Activated CD4-positive, CD25-positive, alpha-beta regulatory T cell (primary cell): ENCODE data around the gene MAX.
A peak's percentile ranks its signal among the peaks of the same experiment; 100 is the strongest.

Experiments used
- DNase-seq, 4 experiments: peaks; one replicate each; lab custom pipeline; 2025; lab: John Stamatoyannopoulos, UW

The MAX gene

DNA sequence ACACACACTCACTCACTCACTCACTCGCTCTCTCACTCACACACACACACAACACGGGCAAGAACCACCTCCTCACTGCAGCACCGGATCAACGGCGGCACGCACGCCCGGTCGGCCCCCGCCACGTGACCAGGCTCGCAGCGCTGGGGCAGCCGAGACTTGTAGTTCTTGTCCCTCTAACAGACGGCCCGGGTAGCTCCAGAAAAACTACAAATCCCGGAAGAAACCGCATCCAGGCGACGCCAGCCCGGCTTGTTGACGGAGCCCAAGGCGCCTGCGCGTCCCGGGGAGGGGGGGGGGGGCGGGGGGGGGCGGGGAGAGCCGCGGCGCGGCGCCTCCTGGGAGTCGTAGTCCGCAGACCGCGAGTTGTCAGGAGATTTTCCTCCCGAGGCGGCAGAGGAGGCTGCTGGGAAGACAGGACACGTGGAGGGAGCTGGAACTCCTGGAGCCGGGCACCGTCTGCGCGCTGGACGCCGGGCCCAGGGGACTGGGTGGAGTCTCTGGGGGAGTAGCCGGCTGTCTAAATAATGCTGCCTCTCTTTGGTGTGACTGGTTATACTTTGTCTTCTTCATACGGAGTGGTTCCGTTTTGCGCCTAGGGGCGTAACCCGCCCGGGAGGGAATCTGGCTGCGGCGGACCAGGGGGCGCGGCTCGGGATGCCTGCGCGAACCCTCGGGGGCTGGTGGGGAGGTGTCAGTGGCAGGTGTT is at the start of gene MAX:
MAX (minus strand) TSS at position 77 of the 709 bp plus-strand sequence. CDS start 178 bp downstream, outside the sequence.
- peak; percentile 91 to 97 (median 96) for DNase-seq

DNA sequence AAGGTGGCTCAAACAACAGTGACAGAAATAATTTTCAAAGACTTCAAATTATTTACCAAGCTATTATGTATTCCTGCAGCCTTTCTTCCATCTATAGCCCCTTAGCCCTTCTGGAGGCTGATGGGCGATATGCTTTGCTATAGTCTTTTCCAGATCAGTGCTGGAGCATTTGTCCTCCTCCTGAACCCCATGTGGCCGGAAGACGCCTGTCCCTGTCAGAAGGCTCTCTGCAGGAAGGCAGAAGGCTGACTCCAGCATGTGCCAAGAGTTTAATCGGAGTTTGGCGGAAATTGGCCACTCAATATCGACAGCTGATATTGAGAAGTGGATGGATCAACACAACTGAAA is 49.3 kb upstream of the MAX start:
- no peak for DNase-seq

DNA sequence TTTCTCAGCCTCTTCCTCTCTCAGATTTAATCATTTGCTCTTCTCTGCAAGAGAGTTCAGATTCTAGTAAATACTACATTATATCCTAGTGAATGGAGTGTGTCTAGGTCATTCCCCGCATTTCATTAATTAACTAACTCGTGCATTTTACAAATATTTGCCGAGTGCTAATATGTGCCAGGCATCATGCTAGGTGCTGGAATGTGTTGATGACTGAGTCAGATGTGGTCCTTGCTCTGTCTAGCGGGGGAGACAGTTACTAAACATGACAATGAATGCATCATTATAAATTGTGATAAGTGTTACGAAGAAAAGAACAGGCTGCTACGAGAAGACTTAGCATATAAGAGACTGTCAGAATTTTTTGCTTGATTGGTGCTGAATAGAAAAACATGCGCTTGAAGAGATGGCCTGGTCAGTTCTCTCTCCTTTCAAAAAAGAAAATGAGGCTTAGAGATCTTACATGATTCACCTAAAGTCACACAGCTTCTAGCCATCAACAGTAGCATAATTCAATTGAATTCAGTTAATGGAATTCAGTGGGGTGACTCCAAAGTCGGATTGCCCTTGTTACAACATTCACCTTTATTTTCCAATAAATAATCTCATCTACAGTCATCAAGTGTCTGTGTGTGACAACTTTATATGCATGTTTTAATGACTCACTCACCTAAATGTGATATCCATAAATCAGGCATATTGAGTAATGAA is 48.7 kb upstream of the MAX start:
- DNase-seq: no peak

DNA sequence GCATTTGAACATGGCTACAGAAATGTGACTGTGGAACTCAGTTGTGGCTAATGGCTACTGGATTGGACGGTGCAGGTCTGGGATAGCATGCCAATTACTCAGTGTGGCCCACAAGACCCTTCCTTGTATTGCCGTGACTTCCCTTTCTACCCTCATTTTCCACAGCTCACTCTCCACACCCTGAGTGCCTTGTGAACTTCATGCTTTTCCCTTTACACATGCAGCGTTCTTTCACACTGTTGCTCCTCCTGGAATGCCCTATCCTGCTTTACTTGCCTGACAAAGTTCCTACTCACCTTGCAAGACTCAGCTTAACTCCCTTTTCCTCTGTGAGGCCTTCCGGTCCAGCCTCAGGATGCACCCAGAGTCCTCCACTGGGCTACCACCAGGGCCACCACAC is 46.8 kb upstream of the MAX start:
- DNase-seq: no peak

GRCh38 chr14:65144170-65144569 is 41.9 kb upstream of the MAX start:
- DNase-seq: no peak

DNA sequence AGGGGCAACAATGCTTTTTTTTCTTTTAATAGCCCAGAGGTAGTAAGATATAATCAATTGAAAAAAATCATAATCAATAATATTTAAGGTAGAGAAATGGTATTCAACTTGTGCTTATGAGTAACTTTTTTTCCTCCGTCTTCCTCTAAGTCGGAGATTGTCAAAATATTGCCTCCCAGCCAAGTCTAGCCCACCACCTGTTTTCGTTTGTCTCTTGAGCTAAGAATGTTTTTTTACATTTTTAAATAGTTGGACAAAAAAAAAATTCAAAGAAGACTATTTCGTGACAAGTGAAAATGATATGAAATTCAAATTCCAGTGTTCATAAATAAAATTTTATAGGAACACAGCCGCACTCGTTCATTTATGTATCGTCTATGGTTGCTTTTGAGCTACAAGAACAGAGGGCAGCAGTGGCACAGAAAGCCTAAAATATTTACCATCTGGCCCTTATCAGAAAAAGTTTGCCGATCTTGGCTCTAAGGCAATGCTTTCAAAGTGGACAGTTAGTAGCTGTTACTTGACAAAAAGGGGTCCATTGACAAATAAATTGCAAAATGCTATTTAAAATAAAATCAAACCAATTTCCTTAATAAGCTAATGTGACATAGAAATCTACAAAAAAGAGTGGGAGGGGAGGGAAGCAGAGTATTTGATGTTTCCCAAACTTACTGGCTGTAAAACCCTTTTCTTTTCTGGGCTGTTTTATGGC is 40.8 kb upstream of the MAX start:
- DNase-seq: no peak

DNA sequence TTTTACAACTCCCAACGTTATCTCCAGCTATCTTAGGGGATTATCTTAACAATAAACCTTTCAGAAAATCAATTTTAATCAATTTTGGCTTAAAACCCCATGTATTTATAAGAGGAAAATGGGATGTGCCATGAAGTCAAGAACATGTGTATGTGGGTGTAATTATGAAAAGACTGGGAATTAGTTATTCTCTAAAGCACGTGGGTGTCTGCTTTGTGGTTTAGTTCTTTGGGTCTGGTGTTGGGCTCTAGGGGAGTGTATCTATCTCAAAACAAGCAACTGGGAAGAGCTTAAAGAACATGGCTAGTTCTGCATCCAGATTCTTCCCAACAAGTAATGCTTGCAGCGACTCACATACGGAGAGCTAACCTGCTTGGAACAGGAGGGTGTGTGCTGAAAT is 40.1 kb upstream of the MAX start:
- DNase-seq: no peak

GRCh38 chr14:65141523-65141922 is 39.2 kb upstream of the MAX start:
- DNase-seq: no peak

GRCh38 chr14:65137648-65138307 is 35.5 kb upstream of the MAX start:
- no peak for DNase-seq

GRCh38 chr14:65134651-65135579 is 32.6 kb upstream of the MAX start:
- no peak for DNase-seq

DNA sequence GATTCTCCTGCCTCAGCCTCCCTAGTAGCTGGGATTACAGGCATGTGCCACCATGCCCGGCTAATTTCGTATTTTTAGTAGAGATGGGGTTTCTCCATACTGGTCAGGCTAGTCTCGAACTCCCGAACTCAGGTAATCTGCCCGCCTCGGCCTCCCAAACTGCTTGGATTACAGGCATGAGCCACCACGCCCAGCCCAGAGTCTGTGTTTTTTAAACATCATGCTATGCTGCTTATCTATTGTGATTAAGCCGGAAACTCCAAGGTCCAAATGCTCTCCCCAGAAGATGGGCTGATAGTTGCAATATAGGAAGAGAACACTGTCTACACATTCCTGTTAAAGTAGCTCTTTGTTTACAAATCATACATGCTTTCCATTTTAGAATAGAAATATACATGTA is 30.5 kb upstream of the MAX start:
- no peak for DNase-seq

DNA sequence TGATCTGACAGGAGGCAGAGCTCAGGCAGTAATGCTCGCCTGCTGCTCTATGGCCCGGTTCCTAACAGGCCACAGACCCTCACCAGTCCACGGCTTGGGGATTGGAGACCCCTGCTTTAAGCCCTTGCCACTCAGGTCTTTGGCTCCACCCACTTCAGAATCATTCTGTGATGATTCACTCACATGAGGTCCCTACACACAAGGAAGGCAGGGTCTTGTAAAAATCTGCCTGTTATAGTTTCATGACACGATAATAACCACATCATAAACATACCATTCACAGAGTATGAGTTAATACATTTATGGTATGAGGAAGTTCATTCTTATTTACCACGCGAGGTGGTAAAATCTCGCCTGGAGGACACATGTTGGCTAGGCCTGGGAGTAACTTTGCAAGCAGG is 29.0 kb upstream of the MAX start:
- DNase-seq: no peak

DNA sequence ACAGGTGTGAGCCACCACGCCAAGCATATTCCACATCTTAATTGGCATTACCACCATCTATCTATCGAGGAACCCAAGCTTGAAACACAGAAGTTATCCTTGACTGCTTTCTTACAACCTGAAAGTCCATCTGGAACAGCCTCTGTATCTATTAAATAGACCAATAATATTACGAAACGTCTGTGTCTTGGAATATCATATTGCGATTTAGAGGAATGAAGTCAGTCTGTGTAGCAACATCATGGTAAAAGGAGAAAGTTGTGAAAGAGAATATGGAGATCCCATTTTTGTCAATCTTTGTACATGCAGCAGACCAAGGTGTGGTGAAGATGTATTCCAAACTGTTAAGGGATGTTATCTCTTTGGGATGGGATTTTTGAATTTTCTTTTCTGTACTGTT is 25.8 kb upstream of the MAX start:
- no peak for DNase-seq

DNA sequence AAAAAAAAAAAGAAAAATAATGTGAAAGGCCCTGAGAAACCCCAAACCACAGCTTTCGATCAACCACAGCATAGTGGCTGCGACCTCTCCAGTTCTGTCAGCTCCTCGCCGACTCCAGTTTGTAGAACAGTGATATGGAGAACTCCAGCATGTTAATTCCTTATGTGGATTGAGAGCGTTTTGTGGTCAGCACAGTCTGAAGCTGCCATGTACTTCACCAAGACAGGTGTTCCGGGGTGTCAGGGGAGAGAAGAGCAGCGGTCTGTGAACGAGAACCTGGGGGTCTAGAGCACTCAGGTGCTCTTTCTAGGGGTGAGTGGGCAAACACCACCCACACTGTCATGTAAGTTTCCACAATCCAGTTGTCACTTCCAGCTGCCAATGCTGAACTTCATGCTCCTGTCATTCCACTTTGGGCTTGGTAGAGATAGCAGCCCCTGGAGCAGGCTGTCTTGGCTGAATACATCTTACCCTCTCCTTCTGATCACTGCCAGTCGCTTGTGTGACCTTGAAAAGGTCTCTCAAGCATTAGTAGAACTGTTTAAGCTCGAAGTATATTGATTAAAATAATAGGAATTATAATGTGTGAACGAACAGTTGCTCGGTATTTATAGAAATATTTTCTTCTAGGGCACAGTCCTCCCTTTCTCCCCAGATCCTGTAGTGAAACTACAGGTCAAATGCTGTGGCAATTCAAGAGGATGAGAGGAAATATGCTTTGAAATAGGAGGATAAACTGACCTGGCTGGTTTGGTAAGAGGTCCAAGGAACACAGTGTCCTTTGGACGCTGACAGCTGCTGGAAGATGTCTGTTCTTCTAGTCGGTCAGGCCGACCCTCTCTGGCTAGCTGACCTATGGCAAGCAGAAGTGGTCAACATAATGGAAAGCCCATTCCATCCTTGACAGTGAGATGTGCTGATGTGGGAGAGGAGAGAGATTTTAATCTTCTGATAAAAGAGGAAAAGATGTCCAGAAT is 15.7 kb upstream of the MAX start:
- no peak for DNase-seq

DNA sequence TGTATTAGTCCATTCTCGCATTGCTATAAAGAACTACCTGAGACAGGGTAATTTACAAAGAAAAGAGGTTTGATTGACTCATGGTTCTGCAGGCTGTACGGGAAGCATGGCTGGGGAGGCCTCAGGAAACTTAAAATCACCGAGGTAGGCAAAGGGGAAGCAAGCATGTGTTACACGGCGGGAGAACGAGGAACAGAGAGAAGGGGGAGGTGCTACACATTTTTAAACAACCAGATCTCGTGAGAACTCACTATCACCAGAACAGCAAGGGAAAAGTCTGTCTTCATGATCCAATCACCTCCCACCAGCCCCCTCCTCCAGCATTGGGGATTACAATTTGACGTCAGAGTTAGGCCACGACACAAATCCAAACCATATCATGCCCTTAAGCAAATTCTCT is 13.3 kb upstream of the MAX start:
- no peak for DNase-seq

GRCh38 chr14:65110525-65110924 is 8.2 kb upstream of the MAX start:
- no peak for DNase-seq

DNA sequence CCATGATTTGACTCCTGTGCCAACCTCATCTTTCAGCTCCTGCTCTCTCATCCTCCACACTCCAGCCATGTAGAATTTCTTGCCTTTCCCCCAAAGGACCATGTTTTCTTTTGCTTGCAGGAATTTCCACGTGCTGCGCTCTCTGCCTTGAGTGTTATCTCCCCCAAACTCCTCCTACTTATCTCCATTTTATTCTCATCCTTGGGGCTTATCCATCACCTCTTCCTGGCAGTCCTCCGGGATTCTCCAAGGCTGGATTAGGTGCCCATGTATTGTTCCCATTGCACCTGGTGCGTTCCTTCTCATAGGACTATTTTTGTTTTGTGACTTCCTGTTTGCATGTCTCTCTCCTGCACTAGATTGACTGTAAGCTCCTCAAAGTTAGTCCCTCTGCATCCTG is 7.0 kb upstream of the MAX start:
- no peak for DNase-seq

DNA sequence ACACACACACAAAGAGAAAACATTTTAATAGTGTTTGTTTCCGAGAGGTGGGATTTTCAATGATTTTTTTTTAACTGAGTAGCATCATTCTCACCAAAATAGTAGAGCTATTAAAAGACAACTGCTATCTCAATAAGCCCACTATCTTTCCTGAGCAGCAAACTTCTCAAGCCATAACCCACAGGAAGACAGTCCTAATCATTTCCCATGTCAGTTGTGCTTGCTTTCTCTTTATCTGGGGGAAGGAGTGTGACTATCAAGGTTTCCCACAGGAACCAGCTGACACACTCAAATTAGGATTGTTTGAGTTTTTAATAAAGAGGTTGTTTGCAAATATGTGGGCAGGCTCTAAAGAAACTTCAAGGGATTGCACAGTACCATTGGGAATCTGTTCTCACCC is 4.9 kb upstream of the MAX start:
- no peak for DNase-seq

DNA sequence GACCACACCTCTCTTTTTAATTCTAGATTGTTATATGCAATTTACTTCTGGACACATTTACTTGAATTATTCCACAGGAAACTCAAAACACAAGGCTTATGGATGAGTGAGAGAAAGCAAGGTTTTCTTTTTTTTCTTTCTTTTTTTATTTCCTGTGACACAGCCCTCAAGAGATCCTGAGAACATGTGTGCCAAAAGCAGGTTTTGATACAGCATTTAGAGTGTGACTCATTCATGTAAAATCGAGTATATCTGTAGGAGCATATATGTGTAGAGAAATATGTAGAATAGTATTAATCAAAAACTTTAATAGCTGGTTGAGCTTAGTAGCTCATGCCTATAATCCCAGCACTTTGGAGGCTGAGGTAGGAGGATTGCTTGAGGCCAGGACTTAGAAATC is 4.4 kb upstream of the MAX start:
- no peak for DNase-seq

DNA sequence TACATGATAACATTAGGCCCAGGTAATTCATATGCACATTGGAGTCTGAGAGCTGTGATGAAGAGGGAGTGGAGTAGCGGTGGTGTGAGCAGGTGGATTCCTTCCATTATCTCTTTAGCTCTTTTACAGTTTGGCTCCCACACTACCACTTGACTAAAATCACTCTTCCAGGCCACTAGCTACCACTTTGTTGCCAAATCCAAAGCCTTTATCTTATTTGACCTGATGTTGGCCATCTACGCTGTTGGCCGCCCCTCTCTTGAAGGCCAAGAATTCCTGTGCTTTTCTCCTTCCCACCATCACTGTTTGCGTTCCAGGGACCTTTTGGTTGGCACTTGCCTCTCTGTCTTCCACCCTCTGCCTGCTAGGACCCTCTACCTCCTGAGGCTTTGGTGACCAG is 4.0 kb upstream of the MAX start:
- no peak for DNase-seq
